SK-N-SH (cell line): Measurements from ENCODE around the gene KRT17. TPM values are rescaled to one million over a fixed set of nuclear protein-coding genes. Genes with fewer than 3 reads are reported as not detected.

Experiments used
- CTCF ChIA-PET: fragments of 300-600, 350-600 bp; formaldehyde crosslinking; extraction: SDS; loops from one replicate; lab custom pipeline; 2021; lab: Yijun Ruan, JAX
- POLR2A ChIA-PET: fragments of 350-600 bp; sonication (Branson Sonifier 250); formaldehyde crosslinking; extraction: SDS; loops from one replicate; lab custom pipeline; 2020; ENCODE audit warnings: antibody characterized with exemption, inconsistent platforms; lab: Yijun Ruan, JAX
- DNase-seq: peaks from one replicate; pipeline ENCODE4 v3.0.0; 2012
- H2AFZ ChIP-seq: fragments of 200-600 bp; sonication (generic); 2 replicates; pipeline ENCODE4 v1.8.1; 2016; ENCODE audit warnings: antibody characterized with exemption, mild to moderate bottlenecking, low read depth
- H3F3A ChIP-seq: fragments of 200-600 bp; sonication (generic); replicated peaks from 2 replicates; pipeline ENCODE3; 2016; ENCODE audit warnings: antibody characterized with exemption, mild to moderate bottlenecking; ENCODE audit not compliant: insufficient read depth
- H3K27ac ChIP-seq, 2 experiments: fragments of 200-500 bp in 1 of 2; fragments of 200-600 bp in 1 of 2; sonication (Bioruptor generic) in 1 of 2; sonication (generic), shearing (Covaris generic) in 1 of 2; 2 replicates each; pipeline versions ENCODE4 v1.5.1 to v1.6.1; 2014 to 2016; ENCODE audit warnings: low read depth in 2 of 2, inconsistent platforms in 1 of 2, low read length in 1 of 2, mild to moderate bottlenecking in 1 of 2, mixed read lengths in 1 of 2
- H3K27me3 ChIP-seq: fragments of 200-600 bp; sonication (generic), shearing (Covaris generic); 2 replicates; pipeline ENCODE4 v1.6.1; 2016; ENCODE audit warnings: mixed run types; ENCODE audit not compliant: insufficient read depth
- H3K36me3 ChIP-seq, 2 experiments: fragments of 200-500 bp in 1 of 2; fragments of 200-600 bp in 1 of 2; sonication (Bioruptor generic) in 1 of 2; sonication (generic) in 1 of 2; replicated peaks in 1 of 2; 2 replicates each; pipeline versions ENCODE3 to v1.5.1; 2014 to 2016; ENCODE audit warnings: low read length in 1 of 2, mild to moderate bottlenecking in 1 of 2; ENCODE audit not compliant: insufficient read depth in 2 of 2, control insufficient read depth in 1 of 2
- H3K4me1 ChIP-seq, 2 experiments: fragments of 200-500 bp in 1 of 2; fragments of 200-600 bp in 1 of 2; sonication (Bioruptor generic) in 1 of 2; sonication (generic), shearing (Covaris generic) in 1 of 2; 2 replicates each; pipeline versions ENCODE4 v1.5.1 to v1.6.1; 2014 to 2016; ENCODE audit warnings: low read depth in 1 of 2, low read length in 1 of 2, mixed run types in 1 of 2; ENCODE audit not compliant: insufficient read depth in 2 of 2, control insufficient read depth in 1 of 2
- H3K4me2 ChIP-seq: fragments of 200-600 bp; sonication (generic), shearing (Covaris generic); 2 replicates; pipeline ENCODE4 v1.6.1; 2017; ENCODE audit warnings: mixed run types
- H3K4me3 ChIP-seq, 2 experiments: fragments of 200-500 bp in 1 of 2; fragments of 200-600 bp in 1 of 2; sonication (Bioruptor generic) in 1 of 2; sonication (generic), shearing (Covaris generic) in 1 of 2; 2 replicates each; pipeline versions ENCODE4 v1.5.1 to v1.8.1; 2014 to 2016; ENCODE audit warnings: low read depth in 2 of 2, inconsistent platforms in 1 of 2, low read length in 1 of 2, mild to moderate bottlenecking in 1 of 2, mixed read lengths in 1 of 2, moderate library complexity in 1 of 2
- H3K79me2 ChIP-seq: fragments of 200-600 bp; sonication (generic); 2 replicates; pipeline ENCODE4 v1.8.1; 2017; ENCODE audit warnings: mild to moderate bottlenecking; ENCODE audit not compliant: insufficient read depth
- H3K9ac ChIP-seq: fragments of 200-600 bp; sonication (generic); 2 replicates; pipeline ENCODE4 v1.6.1; 2017; ENCODE audit warnings: mixed run types
- H3K9me2 ChIP-seq: fragments of 200-600 bp; sonication (generic); 2 replicates; pipeline ENCODE4 v1.6.1; 2017; ENCODE audit warnings: mixed run types
- H3K9me3 ChIP-seq: fragments of 200-600 bp; sonication (generic); 2 replicates; pipeline ENCODE4 v1.6.1; 2017; ENCODE audit warnings: mixed run types, mild to moderate bottlenecking, moderate library complexity
- H4K20me1 ChIP-seq: fragments of 200-600 bp; sonication (generic); 2 replicates; pipeline ENCODE4 v1.6.1; 2017; ENCODE audit warnings: mild to moderate bottlenecking, mixed run types; ENCODE audit not compliant: insufficient read depth
- CHD2 ChIP-seq: fragments of 150-350 bp; IDR thresholded peaks from 2 replicates; pipeline ENCODE4 v1.6.1; 2018; ENCODE audit warnings: low read length; ENCODE audit not compliant: partially characterized antibody
- ELF1 ChIP-seq: IDR thresholded peaks from 2 replicates; pipeline ENCODE4 v1.4.0; 2012
- EZH2phosphoT487 ChIP-seq: fragments of 200-600 bp; sonication (generic); IDR thresholded peaks from 2 replicates; pipeline ENCODE4 v1.6.1; 2017; ENCODE audit warnings: low read depth, mixed run types, mild to moderate bottlenecking, antibody characterized with exemption, moderate library complexity, borderline replicate concordance
- POLR2AphosphoS5 ChIP-seq: IDR thresholded peaks from 2 replicates; pipeline ENCODE4 v1.6.1; 2012; ENCODE audit warnings: low read depth, low read length
- REST ChIP-seq: IDR thresholded peaks from 2 replicates; pipeline ENCODE4 v1.6.1; 2012; ENCODE audit warnings: mild to moderate bottlenecking, low read depth, low read length, moderate library complexity
- RFX5 ChIP-seq: IDR thresholded peaks from 2 replicates; pipeline ENCODE4 v1.6.1; 2012; ENCODE audit warnings: mild to moderate bottlenecking, improper control_type of control experiment, low read length
- TCF12 ChIP-seq: IDR thresholded peaks from 2 replicates; pipeline ENCODE4 v1.4.0; 2012
- ZBTB33 ChIP-seq: IDR thresholded peaks from 2 replicates; pipeline ENCODE4 v1.4.0; 2012; ENCODE audit warnings: low read depth, borderline replicate concordance
- WGBS: methylation state at CpG from one replicate; pipeline ENCODE4 v1.1.6; 2017; ENCODE audit warnings: low lambda C conversion rate; 5-methylcytosine and 5-hydroxymethylcytosine counted together
- polyA plus RNA-seq, 3 experiments: library from polyadenylated mRNA; depleted of rRNA; stranded (reverse); fragments of >200 nt; gene quantifications; 2 replicates each; pipeline ENCODE4 v1.2.3, GENCODE V29; 2012

KRT17 gene
- polyA plus RNA-seq, 1 of the 3 experiments (the other 2 are of a cell fraction) = 0.39 TPM

- H3K9me2 ChIP-seq = no peaks in the 10 kb centered on the region
- H3K79me2 ChIP-seq = no peaks in the 10 kb centered on the region
- H3K4me2 ChIP-seq = no peak overlapping the region
- no peaks in the 10 kb centered on the region for H3K36me3 ChIP-seq
- H3K27me3 ChIP-seq = no peaks in the 10 kb centered on the region
- ChIA-PET CTCF (interaction anchor here (1.4 to 20.6 kb wide), 5 partner anchors 12 to 848 kb away, joined by 3 to 646 read pairs (median 7); no protein-coding TSS in a partner anchor), POLR2A (interaction anchor here (0.9 kb wide), 1 partner anchor 102 kb away, joined by 3 read pairs; no protein-coding TSS in a partner anchor)
- no peaks in the 10 kb centered on the region for H3F3A ChIP-seq
- H3K4me1 ChIP-seq = peaks cover 0 to 11% of the 10 kb centered on the region in 2 experiments; a peak in 1 of 4 replicates
- TF ChIP-seq ELF1 (no peak), ZBTB33 (no peak)
- H3K9me3 ChIP-seq = no peaks in the 10 kb centered on the region
- no peak overlapping the region for H3K4me3 ChIP-seq
- H4K20me1 ChIP-seq = no peaks in the 10 kb centered on the region
- 85% methylated on average over 5 of the region's 13 CpGs for WGBS
- DNase-seq = peak; percentile 11
- no peak overlapping the region for H2AFZ ChIP-seq
- no peak overlapping the region for H3K9ac ChIP-seq
- H3K27ac ChIP-seq = no peak overlapping the region
Measured at GRCh38 chr17:41651625-41652460, 27.5 kb upstream of the KRT17 start.

GRCh38 chr17:41650794-41651624 lies 26.6 kb upstream of the KRT17 start:
- H3K4me3 ChIP-seq = no peak overlapping the region
- H3K36me3 ChIP-seq = no peaks in the 10 kb centered on the region
- no peaks in the 10 kb centered on the region for H3K27me3 ChIP-seq
- no peaks in the 10 kb centered on the region for H4K20me1 ChIP-seq
- H3K4me1 ChIP-seq = peaks cover 0 to 11% of the 10 kb centered on the region in 2 experiments; a peak in 1 of 4 replicates
- H3K9me3 ChIP-seq = no peaks in the 10 kb centered on the region
- H3K9ac ChIP-seq = no peak overlapping the region
- CTCF ChIA-PET = interaction anchor here (1.3 to 20.6 kb wide), 6 partner anchors 13 to 742 kb away, joined by 3 to 646 read pairs (median 43); no protein-coding TSS in a partner anchor
- H3K79me2 ChIP-seq = no peaks in the 10 kb centered on the region
- no peak overlapping the region for H3K27ac ChIP-seq
- DNase-seq = no peak
- 83% methylated on average over 12 of the region's 15 CpGs for WGBS
- no peaks in the 10 kb centered on the region for H3K9me2 ChIP-seq
- POLR2A ChIA-PET = interaction anchor here (0.6 to 0.9 kb wide), 2 partner anchors 102 to 130 kb away, joined by 3 read pairs; no protein-coding TSS in a partner anchor
- H3F3A ChIP-seq = no peaks in the 10 kb centered on the region
- H3K4me2 ChIP-seq = no peak overlapping the region
- no peak overlapping the region for H2AFZ ChIP-seq
- TF ChIP-seq CHD2 (no peak), REST (no peak), POLR2AphosphoS5 (no peak), RFX5 (no peak), EZH2phosphoT487 (no peak), TCF12 (no peak)
